CD14-positive monocyte (primary cell): ENCODE results near the gene ZRANB1. TPM values are rescaled to one million over a fixed set of nuclear protein-coding genes. Genes with fewer than 3 reads are reported as not detected.

ENCODE experiments used
- DNase-seq, 3 donors: peaks; one replicate each; pipeline ENCODE4 v3.0.0-alpha.2; 2011 to 2022
- H2AFZ ChIP-seq: 2 replicates; pipeline ENCODE4 v1.6.0; 2012; ENCODE audit warnings: mild to moderate bottlenecking, low read depth, low read length, inconsistent platforms; ENCODE audit not compliant: insufficient read depth, poor library complexity, severe bottlenecking
- H3K27ac ChIP-seq, 2 donors: 1 replicate in 1 of 2; 2 replicates in 1 of 2; pipeline ENCODE4 v1.5.1; 2012 to 2013; ENCODE audit warnings: low read length in 2 of 2, control low read depth in 1 of 2, inconsistent platforms in 1 of 2, low read depth in 1 of 2, mild to moderate bottlenecking in 1 of 2
- H3K27me3 ChIP-seq, 2 donors: one replicate each; pipeline versions ENCODE4 v1.6.0 to v1.6.1; 2011 to 2013; ENCODE audit warnings: low read length in 2 of 2; ENCODE audit not compliant: control insufficient read depth in 2 of 2, insufficient read depth in 2 of 2
- H3K36me3 ChIP-seq, 2 donors: replicated peaks in 1 of 2; 1 replicate in 1 of 2; 2 replicates in 1 of 2; pipeline versions ENCODE4 v1.5.1 to v1.6.1; 2012 to 2013; ENCODE audit warnings: low read length in 2 of 2, control low read depth in 1 of 2, inconsistent platforms in 1 of 2, mild to moderate bottlenecking in 1 of 2; ENCODE audit not compliant: insufficient read depth in 2 of 2, control insufficient read depth in 1 of 2
- H3K4me1 ChIP-seq, 2 donors: 1 replicate in 1 of 2; 2 replicates in 1 of 2; pipeline versions ENCODE4 v1.5.1 to v1.6.1; 2012 to 2013; ENCODE audit warnings: low read length in 2 of 2, control low read depth in 1 of 2, inconsistent platforms in 1 of 2, mild to moderate bottlenecking in 1 of 2, moderate library complexity in 1 of 2; ENCODE audit not compliant: insufficient read depth in 2 of 2, control insufficient read depth in 1 of 2
- H3K4me2 ChIP-seq: replicated peaks from 2 replicates; pipeline ENCODE3; 2012; ENCODE audit warnings: low read length, moderate library complexity, mild to moderate bottlenecking; ENCODE audit not compliant: poor library complexity, severe bottlenecking; ENCODE audit errors: extremely low read depth
- H3K4me3 ChIP-seq, 3 experiments: fragments of 200-600 bp in 1 of 3; sonication (generic) in 1 of 3; replicated peaks in 1 of 3; 1 replicate in 2 of 3; 2 replicates in 1 of 3; pipeline ENCODE4 v1.5.1; 2011 to 2013; ENCODE audit warnings: low read length in 3 of 3, mild to moderate bottlenecking in 3 of 3, control low read depth in 2 of 3, low read depth in 2 of 3, inconsistent platforms in 1 of 3, moderate library complexity in 1 of 3
- H3K79me2 ChIP-seq: 2 replicates; pipeline ENCODE4 v1.6.0; 2012; ENCODE audit warnings: mild to moderate bottlenecking, control low read depth, inconsistent platforms, low read length, moderate library complexity; ENCODE audit not compliant: insufficient read depth
- H3K9ac ChIP-seq: 2 replicates; pipeline ENCODE4 v1.6.0; 2017; ENCODE audit warnings: low read length, mild to moderate bottlenecking; ENCODE audit not compliant: insufficient read depth, poor library complexity, severe bottlenecking
- H3K9me3 ChIP-seq, 2 donors: replicated peaks in 1 of 2; 1 replicate in 1 of 2; 2 replicates in 1 of 2; pipeline versions ENCODE4 v1.5.1 to v1.6.1; 2012 to 2013; ENCODE audit warnings: low read length in 2 of 2, control low read depth in 1 of 2; ENCODE audit not compliant: control insufficient read depth in 1 of 2, insufficient read depth in 1 of 2
- H4K20me1 ChIP-seq: 2 replicates; pipeline ENCODE4 v1.6.0; 2012; ENCODE audit warnings: mild to moderate bottlenecking, low read length, control low read depth, moderate library complexity; ENCODE audit not compliant: insufficient read depth
- H3K27ac Mint-ChIP-seq, 7 donors: one replicate each; pipeline ENCODE4 v1.8.0; 2020; ENCODE audit warnings: mild to moderate bottlenecking in 7 of 7, mixed read lengths in 7 of 7, moderate library complexity in 6 of 7, inconsistent platforms in 2 of 7
- H3K27me3 Mint-ChIP-seq, 3 donors: one replicate each; pipeline ENCODE4 v1.8.0; 2021 to 2022; ENCODE audit warnings: low read depth in 3 of 3, mild to moderate bottlenecking in 3 of 3, mixed read lengths in 3 of 3, moderate library complexity in 3 of 3, inconsistent platforms in 1 of 3
- H3K36me3 Mint-ChIP-seq, 2 donors: one replicate each; pipeline ENCODE4 v1.8.0; 2020; ENCODE audit warnings: mixed read lengths in 2 of 2, inconsistent platforms in 1 of 2, mild to moderate bottlenecking in 1 of 2
- H3K4me1 Mint-ChIP-seq: one replicate; pipeline ENCODE4 v1.8.0; 2020; ENCODE audit warnings: mild to moderate bottlenecking, mixed read lengths
- H3K4me3 Mint-ChIP-seq, 2 donors: one replicate each; pipeline ENCODE4 v1.8.0; 2020; ENCODE audit warnings: mild to moderate bottlenecking in 2 of 2, mixed read lengths in 2 of 2, moderate library complexity in 1 of 2
- H3K9me3 Mint-ChIP-seq, 7 donors: one replicate each; pipeline ENCODE4 v1.8.0; 2020 to 2022; ENCODE audit warnings: mixed read lengths in 7 of 7, mild to moderate bottlenecking in 6 of 7, moderate library complexity in 6 of 7, inconsistent platforms in 2 of 7
- CTCF ChIP-seq: fragments of 200-600 bp; IDR thresholded peaks from one replicate; pipeline ENCODE4 v1.8.0; 2022; ENCODE audit warnings: antibody characterized with exemption, mild to moderate bottlenecking
- WGBS: methylation state at CpG from one replicate; pipeline ENCODE4 v1.1.5; 2013; ENCODE audit warnings: missing lambda C conversion rate; ENCODE audit not compliant: insufficient coverage; 5-methylcytosine and 5-hydroxymethylcytosine counted together
- intact Hi-C, 2 donors: fragments of 100-400 bp; cut with micrococcal nuclease; formaldehyde crosslinking; loops; one replicate each; pipeline versions ENCODE4 v1.15.0 to v1.15.1; 2023
- polyA plus RNA-seq, 3 donors: library from polyadenylated mRNA; depleted of rRNA in 1 of 3; unstranded in 2 of 3; stranded (reverse) in 1 of 3; fragments of 300-500 nt in 2 of 3; fragments of >200 nt in 1 of 3; fragmentation: Illumina TruSeq in 2 of 3; gene quantifications; 1 replicate in 2 of 3; 2 replicates in 1 of 3; pipeline ENCODE4 v1.2.3, GENCODE V29; 2012 to 2021

The ZRANB1 gene
- polyA plus RNA-seq, 3 donors: 2.7 to 5.6 (median 3.1) TPM

- Histone ChIP-seq H3K27ac (no peak overlapping the region), H4K20me1 (no peaks in the 10 kb centered on the region), H3K9ac (no peak overlapping the region), H2AFZ (no peak overlapping the region), H3K4me2 (no peak overlapping the region), H3K4me3 (no peak overlapping the region), H3K27me3 (no peaks in the 10 kb centered on the region), H3K9me3 (no peaks in the 10 kb centered on the region), H3K79me2 (no peaks in the 10 kb centered on the region), H3K36me3 (no peaks in the 10 kb centered on the region), H3K4me1 (no peaks in the 10 kb centered on the region)
- Mint-ChIP-seq H3K4me3 (no peak overlapping the region), H3K4me1 (peaks cover 3% of the 10 kb centered on the region), H3K27me3 (peaks cover 15 to 22% (median 21%) of the 10 kb centered on the region in 3 donors), H3K27ac (no peak overlapping the region), H3K9me3 (no peaks in the 10 kb centered on the region), H3K36me3 (no peaks in the 10 kb centered on the region)
- DNase-seq: no peak
- WGBS: 91% methylated on average over 6 of the region's 9 CpGs
- TF ChIP-seq CTCF: no peak
- intact Hi-C loops: no loop called here
Observed at GRCh38 chr10:124898471-124898870, 43.5 kb upstream of the ZRANB1 start.

- no peaks in the 10 kb centered on the region for H3K9me3 ChIP-seq
- no peak overlapping the region for H3K4me2 ChIP-seq
- H3K79me2 ChIP-seq: no peaks in the 10 kb centered on the region
- TF ChIP-seq CTCF: no peak
- no peaks in the 10 kb centered on the region for H3K27me3 ChIP-seq
- H3K4me3 Mint-ChIP-seq: no peak overlapping the region
- H3K27me3 Mint-ChIP-seq: peaks cover 15 to 21% (median 21%) of the 10 kb centered on the region in 3 donors
- no peak overlapping the region for H2AFZ ChIP-seq
- H3K9ac ChIP-seq: no peak overlapping the region
- no peak for DNase-seq
- H3K27ac Mint-ChIP-seq: no peak overlapping the region
- no peaks in the 10 kb centered on the region for H3K9me3 Mint-ChIP-seq
- H3K4me1 ChIP-seq: no peaks in the 10 kb centered on the region
- no peak overlapping the region for H3K27ac ChIP-seq
- no peaks in the 10 kb centered on the region for H3K36me3 Mint-ChIP-seq
- 97% methylated on average over 10 of the region's 11 CpGs for WGBS
- H3K4me1 Mint-ChIP-seq: peaks cover 3% of the 10 kb centered on the region
- intact Hi-C loops: no loop called here
- H3K36me3 ChIP-seq: no peaks in the 10 kb centered on the region
- no peaks in the 10 kb centered on the region for H4K20me1 ChIP-seq
- no peak overlapping the region for H3K4me3 ChIP-seq
Observed at GRCh38 chr10:124899151-124899550, 42.8 kb upstream of the ZRANB1 start.
